Muscle layer of duodenum (tissue), 2 donors: ENCODE data around the gene KIF24.

Source experiments
- H3K27ac ChIP-seq: one replicate; pipeline ENCODE4 v1.7.0; 2013; ENCODE audit warnings: mild to moderate bottlenecking, low read length
- H3K27me3 ChIP-seq: one replicate; pipeline ENCODE4 v1.7.0; 2013; ENCODE audit warnings: low read depth, mild to moderate bottlenecking, control low read depth, low read length
- H3K36me3 ChIP-seq, 2 donors: one replicate each; pipeline ENCODE4 v1.7.0; 2013; ENCODE audit warnings: low read length in 2 of 2, control low read depth in 1 of 2, mild to moderate bottlenecking in 1 of 2; ENCODE audit not compliant: insufficient read depth in 2 of 2, control insufficient read depth in 1 of 2
- H3K4me1 ChIP-seq, 2 donors: one replicate each; pipeline ENCODE4 v1.7.0; 2013; ENCODE audit warnings: low read length in 2 of 2, mild to moderate bottlenecking in 2 of 2, control low read depth in 1 of 2, moderate library complexity in 1 of 2; ENCODE audit not compliant: insufficient read depth in 2 of 2, control insufficient read depth in 1 of 2
- H3K4me3 ChIP-seq, 2 donors: one replicate each; pipeline ENCODE4 v1.7.0; 2013; ENCODE audit warnings: low read length in 2 of 2, low read depth in 1 of 2, mild to moderate bottlenecking in 1 of 2
- H3K9me3 ChIP-seq, 2 donors: one replicate each; pipeline ENCODE4 v1.7.0; 2013; ENCODE audit warnings: low read length in 2 of 2, control low read depth in 1 of 2, mild to moderate bottlenecking in 1 of 2; ENCODE audit not compliant: control insufficient read depth in 1 of 2
- donor health status: healthy.

The KIF24 gene

GRCh38 chr9:34335376-34335775 is 6.3 kb upstream of the KIF24 start:
- Histone ChIP-seq H3K4me3 (no peak overlapping the region), H3K9me3 (no peaks in the 10 kb centered on the region), H3K27ac (no peak overlapping the region), H3K4me1 (peaks cover 0 to 26% of the 10 kb centered on the region in 2 donors), H3K36me3 (peaks cover 11 to 12% of the 10 kb centered on the region in 2 donors), H3K27me3 (no peaks in the 10 kb centered on the region)

GRCh38 chr9:34334916-34335315 is 5.8 kb upstream of the KIF24 start:
- Histone ChIP-seq H3K4me1 (peaks cover 0 to 26% of the 10 kb centered on the region in 2 donors), H3K4me3 (no peak overlapping the region), H3K36me3 (peaks cover 10 to 11% of the 10 kb centered on the region in 2 donors), H3K27ac (no peak overlapping the region), H3K27me3 (no peaks in the 10 kb centered on the region), H3K9me3 (no peaks in the 10 kb centered on the region)

- peaks cover 0 to 26% of the 10 kb centered on the region in 2 donors for H3K4me1 ChIP-seq
- no peaks in the 10 kb centered on the region for H3K9me3 ChIP-seq
- H3K36me3 ChIP-seq = peaks cover 7 to 9% of the 10 kb centered on the region in 2 donors
- H3K27ac ChIP-seq = no peak overlapping the region
- H3K4me3 ChIP-seq = no peak overlapping the region
- H3K27me3 ChIP-seq = no peaks in the 10 kb centered on the region
These were observed 5.3 kb upstream of the KIF24 start for GRCh38 chr9:34334337-34334824.

- Histone ChIP-seq H3K4me1 (peaks cover 0 to 22% of the 10 kb centered on the region in 2 donors), H3K27ac (no peak overlapping the region), H3K9me3 (no peaks in the 10 kb centered on the region), H3K27me3 (no peaks in the 10 kb centered on the region), H3K36me3 (peaks cover 2 to 4% of the 10 kb centered on the region in 2 donors), H3K4me3 (no peak overlapping the region)
These were observed 4.8 kb upstream of the KIF24 start for GRCh38 chr9:34333836-34334235.

GRCh38 chr9:34332076-34332964 is 3.3 kb upstream of the KIF24 start:
- Histone ChIP-seq H3K4me1 (peaks cover 0 to 26% of the 10 kb centered on the region in 2 donors), H3K9me3 (no peaks in the 10 kb centered on the region), H3K4me3 (no peak overlapping the region), H3K36me3 (no peaks in the 10 kb centered on the region), H3K27me3 (no peaks in the 10 kb centered on the region), H3K27ac (no peak overlapping the region)

GRCh38 chr9:34331196-34331595 is 2.1 kb upstream of the KIF24 start:
- Histone ChIP-seq H3K4me3 (no peak overlapping the region), H3K36me3 (no peaks in the 10 kb centered on the region), H3K27ac (no peak overlapping the region), H3K9me3 (no peaks in the 10 kb centered on the region), H3K27me3 (no peaks in the 10 kb centered on the region), H3K4me1 (peaks cover 0 to 26% of the 10 kb centered on the region in 2 donors)

- peak overlapping the region; percentile 68 for H3K27ac ChIP-seq
- peaks cover 0 to 15% of the 10 kb centered on the region in 2 donors for H3K4me1 ChIP-seq
- H3K9me3 ChIP-seq = no peaks in the 10 kb centered on the region
- H3K4me3 ChIP-seq = peak overlapping the region; percentile 81 to 95
- H3K36me3 ChIP-seq = no peaks in the 10 kb centered on the region
- H3K27me3 ChIP-seq = no peaks in the 10 kb centered on the region
These were observed 525 bp downstream of the KIF24 start for GRCh38 chr9:34328500-34328986.

GRCh38 chr9:34326690-34327089 is 2.4 kb downstream of the KIF24 start:
- H3K9me3 ChIP-seq = no peaks in the 10 kb centered on the region
- H3K27ac ChIP-seq = no peak overlapping the region
- H3K4me3 ChIP-seq = no peak overlapping the region
- H3K4me1 ChIP-seq = peaks cover 0 to 7% of the 10 kb centered on the region in 2 donors
- H3K36me3 ChIP-seq = no peaks in the 10 kb centered on the region
- H3K27me3 ChIP-seq = no peaks in the 10 kb centered on the region

GRCh38 chr9:34322899-34323591 is 6.0 kb downstream of the KIF24 start:
- Histone ChIP-seq H3K36me3 (no peaks in the 10 kb centered on the region), H3K4me3 (no peak overlapping the region), H3K9me3 (no peaks in the 10 kb centered on the region), H3K27ac (no peak overlapping the region), H3K27me3 (no peaks in the 10 kb centered on the region), H3K4me1 (no peaks in the 10 kb centered on the region)

GRCh38 chr9:34321451-34321850 is 7.6 kb downstream of the KIF24 start:
- Histone ChIP-seq H3K9me3 (no peaks in the 10 kb centered on the region), H3K27ac (no peak overlapping the region), H3K36me3 (no peaks in the 10 kb centered on the region), H3K4me3 (no peak overlapping the region), H3K4me1 (no peaks in the 10 kb centered on the region), H3K27me3 (no peaks in the 10 kb centered on the region)

GRCh38 chr9:34318163-34318790 is 10.8 kb downstream of the KIF24 start:
- no peak overlapping the region for H3K27ac ChIP-seq
- no peaks in the 10 kb centered on the region for H3K36me3 ChIP-seq
- H3K4me1 ChIP-seq = no peaks in the 10 kb centered on the region
- no peaks in the 10 kb centered on the region for H3K9me3 ChIP-seq
- no peak overlapping the region for H3K4me3 ChIP-seq
- no peaks in the 10 kb centered on the region for H3K27me3 ChIP-seq
